BJ (cell line): Measurements from ENCODE around the gene EXOSC2. TPM values are rescaled to one million over a fixed set of nuclear protein-coding genes. Genes with fewer than 3 reads are reported as not detected.

Experiments
- CTCF ChIA-PET: fragments of 350-600 bp; formaldehyde crosslinking; extraction: SDS; loops from one replicate; lab custom pipeline; 2021; ENCODE audit warnings: antibody characterized with exemption, inconsistent platforms; lab: Yijun Ruan, JAX
- POLR2A ChIA-PET: fragments of 300-600 bp; sonication (Branson Sonifier 250); formaldehyde crosslinking; extraction: SDS; loops from one replicate; lab custom pipeline; 2021; ENCODE audit warnings: antibody characterized with exemption; lab: Charles Lee
- DNase-seq: peaks from one replicate; pipeline ENCODE4 v3.0.0-alpha.2; 2011; ENCODE audit warnings: low read depth
- H3K27me3 ChIP-seq: 2 replicates; pipeline ENCODE4 v1.6.0; 2011; ENCODE audit warnings: low read length; ENCODE audit not compliant: control insufficient read depth, insufficient read depth
- H3K36me3 ChIP-seq: 2 replicates; pipeline ENCODE4 v1.5.1; 2011; ENCODE audit warnings: low read length; ENCODE audit not compliant: control insufficient read depth, insufficient read depth
- H3K4me3 ChIP-seq: 2 replicates; pipeline ENCODE4 v1.5.1; 2011; ENCODE audit warnings: low read depth, mild to moderate bottlenecking, control low read depth, low read length
- CTCF ChIP-seq: IDR thresholded peaks from 2 replicates; pipeline ENCODE4 v1.5.1; 2011; ENCODE audit warnings: low read depth, mild to moderate bottlenecking, control low read depth, inconsistent platforms, low read length, moderate library complexity; ENCODE audit not compliant: insufficient read depth
- polyA plus RNA-seq: library from polyadenylated mRNA; depleted of rRNA; stranded (reverse); fragments of >200 nt; gene quantifications from 2 replicates; pipeline ENCODE4 v1.2.3, GENCODE V29; 2011

The EXOSC2 gene
- polyA plus RNA-seq, 1 experiment: 19.8 TPM

GRCh38 chr9:130739081-130739480, 45.5 kb downstream of the EXOSC2 start:
- no peak overlapping the region for H3K4me3 ChIP-seq
- no peak for TF ChIP-seq CTCF
- H3K36me3 ChIP-seq: no peaks in the 10 kb centered on the region
- no peaks in the 10 kb centered on the region for H3K27me3 ChIP-seq
- POLR2A ChIA-PET: no interaction called here
- CTCF ChIA-PET: no interaction called here
- DNase-seq: no peak

GRCh38 chr9:130740218-130741023, 46.8 kb downstream of the EXOSC2 start:
- no peaks in the 10 kb centered on the region for H3K27me3 ChIP-seq
- H3K36me3 ChIP-seq: no peaks in the 10 kb centered on the region
- DNase-seq: no peak
- ChIA-PET POLR2A (no interaction called here), CTCF (no interaction called here)
- H3K4me3 ChIP-seq: no peak overlapping the region
- no peak for TF ChIP-seq CTCF

DNA sequence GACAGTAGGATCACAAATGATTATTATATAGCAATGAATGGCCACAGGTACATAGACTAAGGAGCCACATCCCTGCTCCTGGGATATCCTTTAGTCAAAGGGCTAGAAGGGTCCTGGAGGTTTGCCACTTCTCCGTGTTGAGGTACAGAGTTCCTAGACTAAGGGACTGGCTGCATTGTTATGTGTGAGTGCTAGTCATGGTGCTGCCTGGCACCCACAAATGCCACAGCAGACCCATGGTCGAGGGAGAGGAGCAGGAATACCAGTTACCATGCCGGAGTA, 47.4 kb downstream of the EXOSC2 start:
- POLR2A ChIA-PET: no interaction called here
- Histone ChIP-seq H3K4me3 (no peak overlapping the region), H3K36me3 (no peaks in the 10 kb centered on the region), H3K27me3 (no peaks in the 10 kb centered on the region)
- no peak for DNase-seq
- TF ChIP-seq CTCF: no peak
- CTCF ChIA-PET: no interaction called here

DNA sequence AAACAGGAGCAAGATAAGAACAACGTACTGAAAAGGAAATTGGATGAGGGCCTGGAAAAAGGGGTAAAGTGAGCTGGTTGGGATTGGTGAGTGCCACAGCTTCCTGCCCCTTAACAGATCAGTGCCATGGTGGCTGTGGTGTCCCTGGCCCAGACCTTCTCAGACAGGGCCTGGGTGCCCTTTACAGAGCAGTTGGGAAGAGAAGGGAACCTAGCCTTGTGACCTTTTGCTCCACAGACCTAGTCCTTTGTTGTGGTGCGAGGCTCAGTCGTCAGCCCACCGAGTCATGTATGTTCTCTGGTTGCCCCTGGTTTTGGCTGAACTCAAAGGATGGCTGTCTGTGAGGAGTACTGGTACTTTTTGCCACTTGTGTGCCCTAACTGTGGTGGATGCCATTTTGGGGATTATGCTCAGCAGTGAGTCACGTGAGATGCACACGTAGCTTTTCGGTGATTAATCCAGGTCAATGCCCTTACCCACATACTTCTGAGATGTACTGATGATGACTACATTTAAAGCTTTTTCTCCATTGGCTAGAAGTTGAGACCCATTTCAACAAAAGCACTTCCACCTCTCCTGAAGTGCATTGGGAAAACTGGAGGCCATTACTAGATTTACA, 48.4 kb downstream of the EXOSC2 start:
- TF ChIP-seq CTCF: no peak
- DNase-seq: peak; percentile 17
- H3K4me3 ChIP-seq: no peak overlapping the region
- H3K27me3 ChIP-seq: no peaks in the 10 kb centered on the region
- POLR2A ChIA-PET: no interaction called here
- CTCF ChIA-PET: interaction anchor here (0.9 to 1.3 kb wide), 3 partner anchors 9 to 41 kb away, joined by 3 to 4 read pairs (median 4); no protein-coding TSS in a partner anchor
- no peaks in the 10 kb centered on the region for H3K36me3 ChIP-seq

- POLR2A ChIA-PET: no interaction called here
- TF ChIP-seq CTCF: no peak
- CTCF ChIA-PET: interaction anchor here (1.1 to 1.9 kb wide), 2 partner anchors 13 to 126 kb away, joined by 3 to 4 read pairs; no protein-coding TSS in a partner anchor
- H3K4me3 ChIP-seq: no peak overlapping the region
- DNase-seq: no peak
- no peaks in the 10 kb centered on the region for H3K36me3 ChIP-seq
- H3K27me3 ChIP-seq: no peaks in the 10 kb centered on the region
Observed at GRCh38 chr9:130743656-130744055, 50.1 kb downstream of the EXOSC2 start.
